CD4-positive, alpha-beta T cell treated with Interleukin-6 at 100 ng/mL for 8 hours (primary cell): Measurements from ENCODE around the gene TACR1.

Experiments used
- DNase-seq: peaks from one replicate; pipeline ENCODE4 v3.0.0-alpha.2; 2020; ENCODE audit warnings: mixed read lengths, low spot score

Gene TACR1

GRCh38 chr2:75047189-75047991 is 151.9 kb downstream of the TACR1 start:
- no peak for DNase-seq

- DNase-seq = no peak
These were observed 153.7 kb downstream of the TACR1 start for GRCh38 chr2:75045526-75046050.

GRCh38 chr2:75044291-75044690 is 155.0 kb downstream of the TACR1 start:
- DNase-seq = no peak

- DNase-seq = no peak
These were observed 156.5 kb downstream of the TACR1 start for GRCh38 chr2:75042823-75043222.

- no peak for DNase-seq
These were observed 157.4 kb downstream of the TACR1 start for GRCh38 chr2:75041731-75042600.

- DNase-seq = no peak
These were observed 158.1 kb downstream of the TACR1 start for GRCh38 chr2:75041226-75041625.

- DNase-seq = no peak
These were observed 163.6 kb downstream of the TACR1 start for GRCh38 chr2:75035444-75036353.

DNA sequence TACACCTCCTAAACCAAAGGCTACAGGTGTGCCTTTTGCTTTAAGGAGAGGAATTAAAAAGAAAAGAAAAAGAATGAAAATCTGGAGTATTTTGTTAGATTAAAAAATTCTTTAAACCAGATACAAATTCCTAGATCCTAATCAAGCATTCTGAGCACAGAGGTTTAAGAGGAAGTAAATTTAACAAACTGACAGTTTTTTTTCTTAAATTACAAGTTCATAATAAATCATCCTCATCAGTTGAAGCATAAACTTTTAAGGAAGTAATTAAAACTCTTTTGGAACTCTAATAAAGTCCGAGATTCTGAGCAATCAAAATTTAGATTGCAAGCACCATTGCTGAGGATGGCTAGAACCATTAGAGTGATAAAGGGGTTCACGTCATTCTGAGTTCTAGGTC is 165.8 kb downstream of the TACR1 start:
- DNase-seq = no peak

DNA sequence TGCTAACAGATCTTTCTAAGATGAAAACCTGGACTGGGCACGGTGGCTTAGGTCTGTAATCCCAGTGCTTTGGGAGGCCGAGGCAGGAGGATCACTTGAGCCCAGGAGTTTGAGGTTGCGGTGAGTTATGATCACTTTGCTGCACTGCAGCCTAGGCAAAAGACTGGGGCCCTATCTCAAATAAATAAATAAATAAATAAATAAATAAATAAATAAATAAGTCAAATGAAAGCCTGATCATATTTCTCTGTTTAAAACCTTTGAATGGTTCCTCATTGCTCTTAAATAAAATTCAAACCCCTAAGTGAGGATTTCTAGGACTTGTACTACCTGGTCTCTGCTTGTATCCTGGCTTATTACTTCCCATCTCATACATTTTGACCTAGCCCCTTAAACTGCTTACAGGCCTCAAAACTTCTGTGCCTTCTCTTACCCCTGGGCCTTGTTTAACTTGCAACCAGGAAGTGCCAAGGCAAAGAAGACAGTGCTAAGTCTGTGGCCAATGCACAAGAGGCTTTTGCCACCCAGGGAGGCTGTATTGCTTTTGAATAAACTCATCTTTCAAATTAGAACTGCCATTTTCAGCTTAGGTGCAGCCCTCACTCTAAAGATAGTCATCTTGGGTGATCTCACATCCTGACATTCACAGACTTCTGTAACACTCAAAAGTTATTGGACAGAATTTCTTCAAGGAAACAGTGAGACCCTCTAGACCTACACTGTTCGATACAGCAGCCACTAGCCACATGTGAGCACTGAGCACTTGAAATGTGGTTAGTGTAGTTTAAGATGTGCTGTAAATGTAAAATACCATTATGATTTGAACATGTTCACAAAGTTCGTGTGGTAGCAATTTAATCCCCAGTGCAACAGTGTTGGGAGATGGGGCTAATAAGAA is 167.2 kb downstream of the TACR1 start:
- no peak for DNase-seq

DNA sequence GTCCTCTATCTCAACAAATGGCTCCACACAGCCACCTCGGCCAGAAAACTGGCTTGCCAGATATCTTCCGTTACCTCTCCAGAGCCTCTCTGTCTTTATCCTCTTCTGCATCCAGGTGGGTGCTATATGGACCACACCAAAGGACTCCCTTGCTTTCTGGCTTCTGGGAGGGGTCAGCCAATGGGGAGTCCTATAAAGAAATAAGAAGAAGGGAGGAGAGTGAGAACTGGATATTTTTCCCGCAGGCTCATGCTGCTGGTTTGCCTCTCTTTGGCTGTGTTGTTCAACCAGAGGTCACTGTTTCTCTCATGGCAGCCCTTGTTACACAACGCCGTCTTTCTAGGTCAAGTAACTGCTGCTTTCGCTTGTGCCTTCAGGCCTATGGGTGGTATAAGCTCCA is 168.1 kb downstream of the TACR1 start:
- DNase-seq = no peak

GRCh38 chr2:75030218-75031009 is 168.9 kb downstream of the TACR1 start:
- no peak for DNase-seq

GRCh38 chr2:75027886-75028285 is 171.4 kb downstream of the TACR1 start:
- no peak for DNase-seq

DNA sequence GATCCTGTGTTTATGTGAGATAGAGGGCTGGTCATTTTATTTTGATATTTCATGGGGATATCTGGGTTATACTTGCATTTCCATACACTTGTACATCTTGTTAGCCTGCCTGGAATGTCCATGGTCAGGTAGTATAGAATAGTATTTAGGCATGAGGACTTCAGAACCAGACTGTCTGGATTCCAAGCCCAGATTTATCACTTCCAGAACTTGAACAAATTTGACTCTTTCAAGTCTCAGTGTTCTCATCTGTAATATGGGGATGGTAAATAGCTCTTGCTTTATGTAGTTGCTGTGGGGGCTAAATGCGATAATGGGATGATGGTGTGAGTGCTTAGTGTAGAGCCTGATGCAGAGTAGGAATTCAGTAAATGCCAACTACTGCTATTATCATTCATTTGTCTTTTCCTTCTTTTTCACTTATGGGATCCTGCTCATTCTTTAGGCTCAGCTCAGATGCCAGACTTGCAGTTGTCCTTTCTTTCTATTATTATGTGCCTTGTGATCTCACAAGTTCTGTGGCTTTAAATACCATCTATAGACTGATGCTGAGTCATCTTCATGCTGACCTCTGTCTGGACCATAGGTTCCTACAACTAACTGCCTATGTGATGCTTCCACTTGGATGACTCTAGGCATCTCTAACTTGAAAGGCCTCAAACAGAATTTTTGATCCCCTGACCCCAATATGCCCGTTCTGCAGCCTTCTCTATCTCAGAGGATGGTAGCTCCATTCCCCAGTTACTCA is 173.5 kb downstream of the TACR1 start:
- DNase-seq = no peak

GRCh38 chr2:75025216-75025615 is 174.1 kb downstream of the TACR1 start:
- no peak for DNase-seq

DNA sequence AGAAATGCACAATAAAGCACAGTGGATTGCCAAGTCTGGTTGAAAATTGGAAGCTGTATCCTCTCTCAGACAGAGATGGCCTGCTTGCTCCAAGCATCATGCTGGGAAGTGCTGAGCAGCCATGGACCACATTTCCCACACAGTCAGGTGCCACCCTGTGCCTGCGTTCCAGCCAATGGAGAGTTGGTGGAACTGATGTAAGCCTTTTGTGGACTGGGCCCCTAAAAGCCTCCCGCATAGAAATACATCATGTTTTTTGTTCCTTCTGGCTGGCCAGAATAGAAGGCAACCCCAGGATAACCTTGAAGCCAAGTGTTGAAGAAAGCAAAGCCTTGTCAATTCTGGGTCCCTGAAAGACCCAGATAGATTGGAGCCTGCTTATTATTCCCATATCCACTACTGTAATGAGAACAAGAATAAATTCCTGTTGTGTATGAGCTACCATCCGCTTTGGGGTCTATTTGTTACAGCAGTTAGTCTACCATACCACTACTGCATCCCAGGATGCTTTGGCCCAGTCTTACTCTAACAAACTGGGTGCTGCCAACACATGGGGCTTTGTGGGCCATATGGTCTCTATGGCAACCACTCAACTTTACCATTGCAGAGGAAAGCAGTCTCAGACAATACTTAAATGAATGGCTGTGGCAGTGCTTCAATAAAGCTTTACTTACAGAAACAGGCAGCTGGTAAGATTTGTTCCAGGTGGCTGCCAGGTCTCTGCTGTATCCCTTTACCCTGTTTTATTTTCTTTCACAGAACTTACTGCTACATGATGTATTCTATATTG is 175.5 kb downstream of the TACR1 start:
- no peak for DNase-seq

DNA sequence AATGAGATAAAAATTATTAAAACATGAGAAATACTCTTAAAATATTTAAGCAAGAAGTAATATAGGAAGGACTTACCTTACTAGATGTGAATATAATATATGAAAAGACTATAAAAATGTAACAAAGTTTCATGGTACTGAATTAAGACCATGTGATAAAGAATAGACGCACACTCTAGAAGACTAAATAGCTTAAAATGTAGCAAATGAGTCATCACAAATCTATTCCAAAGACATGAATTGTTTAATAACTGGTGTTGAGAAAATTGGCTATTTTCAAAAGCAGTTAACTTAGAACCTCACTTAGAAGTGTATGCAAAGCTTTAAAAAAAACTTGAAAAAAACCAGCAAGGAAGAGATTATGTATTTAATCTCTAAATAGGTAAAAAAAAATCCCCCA is 176.8 kb downstream of the TACR1 start:
- no peak for DNase-seq

DNA sequence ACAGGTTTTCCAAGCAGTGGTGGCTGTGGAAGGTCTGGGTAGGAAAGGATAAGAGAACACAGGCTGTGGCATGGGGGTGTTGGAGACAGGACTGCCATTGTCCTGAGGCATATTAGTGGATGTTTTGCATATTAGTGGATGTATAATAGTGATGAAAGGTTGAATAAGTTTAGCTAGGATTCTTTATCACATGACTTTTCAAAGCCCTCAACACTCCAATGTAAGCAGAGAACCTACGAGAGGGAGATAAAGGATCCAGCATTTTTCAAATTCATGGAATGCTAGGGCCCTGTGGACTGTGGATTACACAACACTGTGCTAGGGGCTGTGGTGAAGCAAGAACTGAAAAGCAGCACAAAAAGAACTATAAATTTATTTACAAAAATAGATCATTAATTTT is 177.6 kb downstream of the TACR1 start:
- no peak for DNase-seq

DNA sequence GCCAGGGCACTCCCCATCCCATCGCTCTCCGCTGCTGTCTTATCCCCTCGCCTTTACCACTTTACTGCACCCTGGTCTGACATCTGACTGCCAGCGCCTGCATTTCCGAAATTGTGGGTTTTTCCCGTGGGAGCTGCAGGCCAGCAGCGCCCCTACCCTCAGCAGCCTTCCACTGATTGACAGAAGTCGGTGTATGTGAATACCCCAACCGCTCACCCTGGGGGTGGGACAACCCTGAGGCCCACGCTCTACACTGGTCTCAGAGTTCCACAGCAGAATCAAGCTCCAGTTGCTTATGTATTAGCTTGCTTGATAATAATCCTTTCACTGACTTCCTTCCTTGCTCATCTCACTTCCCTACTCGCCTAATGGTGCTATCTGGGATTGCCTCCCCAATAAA is 178.8 kb downstream of the TACR1 start:
- no peak for DNase-seq

- DNase-seq = no peak
These were observed 179.5 kb downstream of the TACR1 start for GRCh38 chr2:75019790-75020189.
